GM19463 (cell line): ENCODE results near the gene PSAPL1.

ENCODE experiments used
- ATAC-seq: cut with Tn5 transposase; IDR thresholded peaks from one replicate; pipeline ENCODE4 v1.9.1; 2021; ENCODE audit warnings: mild to moderate bottlenecking, moderate library complexity; ENCODE audit not compliant: unreplicated experiment

PSAPL1 gene

GRCh38 chr4:7421356-7422150 is 13.2 kb downstream of the PSAPL1 start:
- no peak for ATAC-seq

- no peak for ATAC-seq
Measured at GRCh38 chr4:7420661-7421040, 14.1 kb downstream of the PSAPL1 start.

GRCh38 chr4:7419961-7420660 is 14.6 kb downstream of the PSAPL1 start:
- ATAC-seq, result no peak

GRCh38 chr4:7418131-7418943 is 16.4 kb downstream of the PSAPL1 start:
- no peak for ATAC-seq

- ATAC-seq, result no peak
Measured at GRCh38 chr4:7417639-7418038, 17.1 kb downstream of the PSAPL1 start.

- no peak for ATAC-seq
Measured at GRCh38 chr4:7416745-7417432, 17.8 kb downstream of the PSAPL1 start.

- ATAC-seq, result no peak
Measured at GRCh38 chr4:7415927-7416686, 18.6 kb downstream of the PSAPL1 start.

GRCh38 chr4:7414736-7415510 is 19.8 kb downstream of the PSAPL1 start:
- ATAC-seq, result no peak

- ATAC-seq, result no peak
Measured at GRCh38 chr4:7414046-7414445, 20.7 kb downstream of the PSAPL1 start.

GRCh38 chr4:7412554-7412912 is 22.2 kb downstream of the PSAPL1 start:
- no peak for ATAC-seq

GRCh38 chr4:7411896-7412553 is 22.7 kb downstream of the PSAPL1 start:
- ATAC-seq, result no peak

- ATAC-seq, result no peak
Measured at GRCh38 chr4:7411491-7411890, 23.2 kb downstream of the PSAPL1 start.

GRCh38 chr4:7410446-7410845 is 24.3 kb downstream of the PSAPL1 start:
- no peak for ATAC-seq

GRCh38 chr4:7408166-7408565 is 26.6 kb downstream of the PSAPL1 start:
- ATAC-seq, result no peak

- ATAC-seq, result no peak
Measured at GRCh38 chr4:7403001-7403400, 31.7 kb downstream of the PSAPL1 start.

- no peak for ATAC-seq
Measured at GRCh38 chr4:7402526-7402925, 32.2 kb downstream of the PSAPL1 start.

- ATAC-seq, result no peak
Measured at GRCh38 chr4:7400671-7401298, 33.9 kb downstream of the PSAPL1 start.

- no peak for ATAC-seq
Measured at GRCh38 chr4:7399440-7400234, 35.1 kb downstream of the PSAPL1 start.
